Spleen (tissue), 11 donors: ENCODE measurements around the gene CREB3. TPM values are rescaled to one million over a fixed set of nuclear protein-coding genes. Genes with fewer than 3 reads are reported as not detected.

Experiments
- DNase-seq: peaks from one replicate; pipeline ENCODE4 v3.0.0-alpha.2; 2020
- H3K27ac ChIP-seq, 8 donors: fragments of 200-600 bp; sonication (generic) in 7 of 8; 1 replicate in 4 of 8; 2 replicates in 4 of 8; pipeline versions ENCODE4 v1.5.0 to v1.8.0; 2016 to 2021; ENCODE audit warnings: inconsistent platforms in 4 of 8, mild to moderate bottlenecking in 4 of 8, moderate library complexity in 1 of 8
- H3K27me3 ChIP-seq, 7 donors: fragments of 200-600 bp; sonication (generic) in 6 of 7; replicated peaks in 1 of 7; 1 replicate in 4 of 7; 2 replicates in 3 of 7; pipeline versions ENCODE4 v1.5.0 to v1.8.0; 2016 to 2021; ENCODE audit warnings: inconsistent platforms in 3 of 7, mild to moderate bottlenecking in 1 of 7
- H3K36me3 ChIP-seq, 6 donors: fragments of 200-600 bp; sonication (generic) in 5 of 6; 1 replicate in 4 of 6; 2 replicates in 2 of 6; pipeline versions ENCODE4 v1.5.0 to v1.8.0; 2016 to 2021; ENCODE audit warnings: inconsistent platforms in 2 of 6
- H3K4me1 ChIP-seq, 6 donors: fragments of 200-600 bp; sonication (generic) in 5 of 6; 1 replicate in 3 of 6; 2 replicates in 3 of 6; pipeline versions ENCODE4 v1.5.0 to v1.8.0; 2016 to 2021; ENCODE audit warnings: inconsistent platforms in 3 of 6
- H3K4me3 ChIP-seq, 8 donors: fragments of 200-600 bp; sonication (generic) in 7 of 8; 1 replicate in 4 of 8; 2 replicates in 4 of 8; pipeline versions ENCODE4 v1.5.0 to v1.8.0; 2016 to 2021; ENCODE audit warnings: inconsistent platforms in 4 of 8, mild to moderate bottlenecking in 4 of 8, moderate library complexity in 2 of 8
- H3K9me3 ChIP-seq, 8 donors: fragments of 200-600 bp; sonication (generic) in 7 of 8; 1 replicate in 4 of 8; 2 replicates in 4 of 8; pipeline versions ENCODE4 v1.5.0 to v1.8.0; 2016 to 2021; ENCODE audit warnings: inconsistent platforms in 4 of 8
- CTCF ChIP-seq, 11 experiments: fragments of 200-600 bp in 7 of 11; fragments of 450-650 bp in 4 of 11; sonication (generic) in 4 of 11; IDR thresholded peaks in 8 of 11; conservative IDR thresholded peaks in 3 of 11; 1 replicate in 7 of 11; 2 replicates in 4 of 11; pipeline versions ENCODE4 v1.4.0 to v1.8.0; 2016 to 2021; ENCODE audit warnings: antibody characterized with exemption in 11 of 11, inconsistent platforms in 4 of 11, mild to moderate bottlenecking in 1 of 11
- POLR2A ChIP-seq, 3 donors: fragments of 450-650 bp; IDR thresholded peaks; one replicate each; pipeline ENCODE4 v1.5.1; 2017; ENCODE audit warnings: antibody characterized with exemption in 3 of 3, mild to moderate bottlenecking in 1 of 3
- POLR2AphosphoS5 ChIP-seq, 3 donors: sonication (generic); formaldehyde crosslinking; IDR thresholded peaks; one replicate each; pipeline ENCODE4 v1.5.1; 2017; ENCODE audit warnings: antibody characterized with exemption in 3 of 3
- WGBS, 5 donors: extraction: QIAGEN DNeasy Blood & Tissue Kit in 3 of 5; methylation state at CpG; one replicate each; pipeline versions ENCODE4 v1.1.5 to v1.1.7; 2013 to 2018; 5-methylcytosine and 5-hydroxymethylcytosine counted together
- intact Hi-C: fragments of 100-400 bp; cut with DNase I; formaldehyde crosslinking; loops from one replicate; pipeline ENCODE4 v1.15.0; 2023; ENCODE audit warnings: low total_unique reads
- polyA plus RNA-seq, 3 donors: library from polyadenylated mRNA; stranded (reverse); fragments of 200-250 nt; gene quantifications; one replicate each; pipeline ENCODE4 v1.2.1, GENCODE V29; 2013
- total RNA-seq, 7 donors: library from RNA; depleted of rRNA in 3 of 7; stranded (reverse); fragments of >200 nt in 3 of 7; fragmentation: NEBNext Ultra II Directional in 4 of 7; extraction: Animal tissue kit (Norgen Biotek cat#: 25700) in 4 of 7; gene quantifications; one replicate each; pipeline versions ENCODE4 v1.1.0 to v1.2.1, GENCODE V29; 2016 to 2021
- donor health status: healthy with polysubstance abuse.
- donor health status: DM: no; HTN: no; CAD: no; lungs with moderate emphysema.
- donor health status: DM: no; HTN: no; CAD: no.
- donor health status: Bipolar disorder and iron deficiency.
- donor health status: healthy.
- donor health status: DM: no; HTN: no; CAD: no.
- donor health status: DM: yes; HTN: yes; CAD: no.

Gene CREB3
- total and polyA plus RNA-seq, 10 donors, result 14.7 to 35.9 (median 25.7) TPM

DNA sequence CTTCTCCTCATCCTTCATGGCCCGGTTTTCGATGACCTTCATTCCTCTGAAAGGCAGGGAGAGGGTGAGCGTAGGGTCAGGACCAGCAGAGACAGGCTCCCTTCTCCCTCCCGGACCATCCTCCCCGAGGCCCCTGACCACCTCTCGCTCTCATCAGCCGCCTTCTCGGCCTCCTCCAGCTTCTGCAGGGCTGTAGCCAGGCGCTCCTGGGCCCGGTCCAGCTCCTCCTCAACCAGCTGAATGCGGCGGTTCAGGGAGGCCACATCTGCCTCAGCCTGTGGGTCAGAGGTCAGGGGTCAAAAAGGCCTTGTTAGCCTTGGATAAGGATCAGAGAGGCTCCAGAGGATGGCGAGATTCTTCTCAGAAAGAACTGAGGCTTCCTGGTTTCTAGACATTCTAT is 47.0 kb upstream of the CREB3 start:
- TF ChIP-seq POLR2A (IDR thresholded peaks at IDR 0.05), result no peak
- peak in 2 of 3 donors; percentile 34 to 63 for TF ChIP-seq POLR2AphosphoS5 (IDR thresholded peaks at IDR 0.05)
- TF ChIP-seq CTCF (IDR thresholded peaks at IDR 0.05 in 8 of 11, conservative IDR thresholded peaks at IDR 0.05 in 3 of 11), result no peak

GRCh38 chr9:35686222-35687203 is 46.0 kb upstream of the CREB3 start:
- peaks cover 0 to 7% (median 0%) of the 10 kb centered on the region in 7 donors for H3K27me3 ChIP-seq
- H3K4me1 ChIP-seq, result peaks cover 0 to 58% (median 18%) of the 10 kb centered on the region in 6 donors
- no peak for TF ChIP-seq POLR2AphosphoS5 (IDR thresholded peaks at IDR 0.05)
- TF ChIP-seq CTCF (IDR thresholded peaks at IDR 0.05 in 8 of 11, conservative IDR thresholded peaks at IDR 0.05 in 3 of 11), result no peak
- no peak for TF ChIP-seq POLR2A (IDR thresholded peaks at IDR 0.05)
- peak overlapping the region in 1 of 8 donors; percentile 67 for H3K4me3 ChIP-seq
- H3K27ac ChIP-seq, result peak overlapping the region in 1 of 8 donors; percentile 17
- 69 to 85% (median 77%) methylated on average over 11 of the region's 11 CpGs for WGBS, 5 donors
- no peak for DNase-seq
- no peaks in the 10 kb centered on the region for H3K9me3 ChIP-seq
- intact Hi-C loops, result no loop called here
- peaks cover 0 to 39% (median 7%) of the 10 kb centered on the region in 6 donors for H3K36me3 ChIP-seq

More for the DNA sequence above, 47.0 kb upstream of the CREB3 start:
- intact Hi-C loops, result no loop called here
- Histone ChIP-seq H3K27ac (no peak overlapping the region), H3K4me3 (no peak overlapping the region), H3K4me1 (peaks cover 0 to 54% (median 15%) of the 10 kb centered on the region in 6 donors), H3K36me3 (peaks cover 0 to 39% (median 7%) of the 10 kb centered on the region in 6 donors), H3K9me3 (no peaks in the 10 kb centered on the region), H3K27me3 (peaks cover 0 to 7% (median 0%) of the 10 kb centered on the region in 7 donors)
- WGBS, 5 donors, result 73 to 94% (median 82%) methylated on average over 13 of the region's 13 CpGs
- no peak for DNase-seq

- 78 to 90% (median 85%) methylated on average over 2 of the region's 2 CpGs for WGBS, 5 donors
- no peak for DNase-seq
- no peak for TF ChIP-seq POLR2AphosphoS5 (IDR thresholded peaks at IDR 0.05)
- TF ChIP-seq CTCF (IDR thresholded peaks at IDR 0.05 in 8 of 11, conservative IDR thresholded peaks at IDR 0.05 in 3 of 11), result no peak
- no peak for TF ChIP-seq POLR2A (IDR thresholded peaks at IDR 0.05)
- H3K9me3 ChIP-seq, result no peaks in the 10 kb centered on the region
- peak overlapping the region in 1 of 8 donors; percentile 17 for H3K27ac ChIP-seq
- peaks cover 0 to 7% (median 0%) of the 10 kb centered on the region in 7 donors for H3K27me3 ChIP-seq
- intact Hi-C loops, result no loop called here
- H3K4me1 ChIP-seq, result peaks cover 0 to 64% (median 22%) of the 10 kb centered on the region in 6 donors
- H3K36me3 ChIP-seq, result peaks cover 0 to 33% (median 7%) of the 10 kb centered on the region in 6 donors
- H3K4me3 ChIP-seq, result peak overlapping the region in 2 of 8 donors; percentile 67 to 77
Observed at GRCh38 chr9:35687306-35687705, 45.2 kb upstream of the CREB3 start.
